GM15510 (cell line): ENCODE measurements around the gene RNPEPL1.

Experiments used
- POLR2A ChIP-seq: IDR thresholded peaks from 3 replicates; pipeline ENCODE4 v1.6.1; 2011; ENCODE audit warnings: borderline replicate concordance; ENCODE audit not compliant: insufficient read length; ENCODE audit errors: extremely low read depth

The RNPEPL1 gene

DNA sequence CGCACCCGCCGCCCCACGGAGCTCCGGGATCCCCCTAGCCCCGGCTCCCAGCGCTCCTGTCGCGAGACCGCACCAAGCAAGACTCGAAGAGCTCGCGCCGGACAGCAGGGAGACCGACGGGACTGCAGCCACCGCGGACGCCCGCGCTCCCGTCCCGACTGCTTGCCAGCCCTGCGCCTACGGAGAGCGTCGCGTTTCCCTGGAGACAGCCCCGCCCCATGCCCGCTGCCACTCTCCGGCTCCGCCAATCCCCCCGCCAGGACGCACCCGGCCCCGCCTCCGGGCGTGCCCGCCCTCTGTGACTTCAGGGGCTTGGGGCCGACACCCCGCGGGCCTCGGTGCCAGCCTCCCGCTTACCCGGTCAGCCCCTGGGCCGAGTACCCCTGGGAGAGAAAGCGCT lies 10.5 kb upstream of the RNPEPL1 start, which contains the start of gene ANKMY1:
Gene ANKMY1, minus strand, starts transcription at position 181 of the 400 bp plus-strand sequence. CDS start 653 bp downstream, outside the sequence.
- no peak for TF ChIP-seq POLR2A

DNA sequence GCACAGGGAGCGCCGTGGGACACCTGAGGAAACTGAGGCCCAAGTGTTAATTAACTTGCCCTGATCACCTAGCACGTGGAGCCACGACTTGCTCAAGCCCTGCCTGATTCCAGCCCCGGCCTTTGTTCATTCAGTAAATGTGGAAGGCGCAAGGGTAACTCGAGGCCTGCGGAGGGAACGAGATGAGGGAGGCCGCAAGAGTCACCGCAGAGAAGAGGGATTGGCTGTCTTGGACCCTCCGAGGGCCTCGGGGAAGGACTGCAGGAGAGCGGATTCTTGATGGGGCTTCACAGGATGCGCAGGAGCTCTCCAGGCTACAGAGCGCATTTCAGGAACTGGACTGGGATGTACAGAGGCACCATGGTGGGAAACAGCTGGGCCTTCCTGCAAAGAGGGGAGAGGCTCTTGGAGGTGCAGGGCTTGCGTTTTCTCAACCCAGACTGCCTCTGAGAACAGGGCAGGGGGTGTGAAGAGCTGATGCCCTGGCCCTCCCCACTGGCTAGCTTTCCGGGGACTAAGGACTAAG lies 10.0 kb upstream of the RNPEPL1 start:
- no peak for TF ChIP-seq POLR2A

DNA sequence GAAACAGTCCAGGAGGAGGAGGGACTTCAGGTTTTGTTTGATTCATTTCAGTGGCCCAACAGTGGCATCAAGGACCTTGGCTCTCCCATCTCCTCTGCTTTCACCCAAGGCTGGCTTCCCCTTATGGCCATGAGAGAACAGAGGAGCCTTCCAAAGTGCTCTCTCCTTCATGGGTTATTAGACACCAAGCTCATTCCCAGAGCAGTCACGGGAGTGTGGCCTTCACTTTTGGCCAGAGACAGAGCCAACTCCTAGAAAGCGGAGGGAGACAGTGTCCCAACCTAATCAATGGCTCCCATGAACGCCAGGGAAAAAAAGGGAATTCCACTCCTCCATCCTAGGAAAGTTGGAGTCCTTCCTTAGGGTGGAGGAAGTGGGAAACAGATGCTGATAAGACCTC lies 9.0 kb upstream of the RNPEPL1 start:
- TF ChIP-seq POLR2A, result no peak

DNA sequence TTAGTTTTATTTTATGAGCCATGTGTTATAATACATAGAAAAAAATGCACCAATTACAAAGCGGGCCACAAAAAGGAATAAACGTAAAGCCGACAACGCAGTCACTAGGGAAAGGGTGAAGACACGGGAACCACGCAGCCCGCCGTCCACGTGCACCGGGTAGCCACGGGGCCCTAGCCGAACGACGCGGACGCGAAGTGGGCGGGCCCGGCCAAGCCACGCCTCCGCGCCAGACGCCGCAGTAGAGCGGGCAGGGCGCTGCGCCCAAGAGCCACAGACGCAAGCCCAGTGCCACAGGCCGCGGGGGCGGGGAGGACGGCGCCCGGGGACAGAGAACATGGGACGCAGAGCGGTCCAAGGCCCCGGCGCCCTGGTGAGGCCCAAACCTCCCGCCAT lies 8.2 kb upstream of the RNPEPL1 start, which contains the start of gene DUSP28:
Gene DUSP28, plus strand, starts transcription at position 274 of the 396 bp plus-strand sequence. CDS start 328 bp downstream, outside the sequence.
- peak; percentile 91 for TF ChIP-seq POLR2A

DNA sequence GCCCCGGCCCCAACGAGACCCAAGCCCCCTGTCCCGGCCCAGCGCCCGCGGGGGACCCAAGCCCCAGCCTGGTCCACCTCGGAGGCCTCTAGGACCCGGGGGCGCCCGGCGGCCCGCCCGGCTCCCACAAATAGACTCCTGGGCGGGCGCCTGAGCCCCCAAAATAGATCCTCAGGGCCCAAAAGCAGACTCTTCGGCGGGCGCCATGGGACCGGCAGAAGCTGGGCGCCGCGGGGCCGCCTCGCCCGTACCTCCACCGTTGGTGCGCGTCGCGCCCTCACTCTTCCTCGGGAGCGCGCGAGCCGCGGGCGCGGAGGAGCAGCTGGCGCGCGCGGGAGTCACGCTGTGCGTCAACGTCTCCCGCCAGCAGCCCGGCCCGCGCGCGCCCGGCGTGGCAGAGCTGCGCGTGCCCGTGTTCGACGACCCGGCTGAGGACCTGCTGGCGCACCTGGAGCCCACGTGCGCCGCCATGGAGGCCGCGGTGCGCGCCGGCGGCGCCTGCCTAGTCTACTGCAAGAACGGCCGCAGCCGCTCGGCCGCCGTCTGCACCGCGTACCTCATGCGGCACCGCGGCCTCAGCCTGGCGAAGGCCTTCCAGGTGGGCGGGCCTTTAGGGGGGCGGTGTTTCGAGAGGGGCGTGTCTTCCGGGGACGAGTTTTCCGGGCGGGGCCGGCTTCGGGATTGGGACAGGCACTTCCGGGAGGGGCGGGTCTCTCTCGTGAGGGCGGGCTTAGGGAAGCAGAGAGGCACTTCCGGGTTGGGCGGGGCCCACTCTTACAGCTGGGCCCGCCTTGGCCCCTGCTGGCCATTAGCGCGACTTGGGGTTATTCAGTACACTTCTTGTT lies 7.6 kb upstream of the RNPEPL1 start:
- peak; percentile 98 for TF ChIP-seq POLR2A

DNA sequence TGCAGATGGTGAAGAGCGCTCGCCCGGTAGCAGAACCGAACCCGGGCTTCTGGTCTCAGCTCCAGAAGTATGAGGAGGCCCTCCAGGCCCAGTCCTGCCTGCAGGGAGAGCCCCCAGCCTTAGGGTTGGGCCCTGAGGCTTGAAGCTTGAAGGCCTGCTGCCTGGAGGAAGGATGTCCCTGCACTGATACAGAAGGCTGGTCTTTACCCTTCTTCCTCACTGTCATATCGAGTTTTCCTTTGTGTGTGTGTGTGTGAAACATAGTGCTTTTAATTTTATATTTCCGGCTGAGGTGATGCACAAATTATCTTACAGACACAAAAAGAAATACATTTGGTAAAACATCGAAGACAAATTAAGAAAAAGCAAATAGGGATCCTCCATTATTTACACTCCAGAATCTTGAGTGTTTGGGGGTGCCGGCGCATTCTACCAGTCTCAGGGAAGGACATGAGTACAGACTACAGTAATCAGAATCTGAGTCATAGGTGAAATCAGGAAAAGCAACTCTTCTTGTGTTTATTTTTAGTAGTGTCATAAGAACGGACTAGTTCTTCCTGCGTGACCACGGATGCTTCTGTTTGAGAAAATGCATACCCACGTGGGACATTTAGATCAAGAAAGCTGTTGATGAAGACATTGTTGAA lies 6.8 kb upstream of the RNPEPL1 start:
- TF ChIP-seq POLR2A, result no peak

DNA sequence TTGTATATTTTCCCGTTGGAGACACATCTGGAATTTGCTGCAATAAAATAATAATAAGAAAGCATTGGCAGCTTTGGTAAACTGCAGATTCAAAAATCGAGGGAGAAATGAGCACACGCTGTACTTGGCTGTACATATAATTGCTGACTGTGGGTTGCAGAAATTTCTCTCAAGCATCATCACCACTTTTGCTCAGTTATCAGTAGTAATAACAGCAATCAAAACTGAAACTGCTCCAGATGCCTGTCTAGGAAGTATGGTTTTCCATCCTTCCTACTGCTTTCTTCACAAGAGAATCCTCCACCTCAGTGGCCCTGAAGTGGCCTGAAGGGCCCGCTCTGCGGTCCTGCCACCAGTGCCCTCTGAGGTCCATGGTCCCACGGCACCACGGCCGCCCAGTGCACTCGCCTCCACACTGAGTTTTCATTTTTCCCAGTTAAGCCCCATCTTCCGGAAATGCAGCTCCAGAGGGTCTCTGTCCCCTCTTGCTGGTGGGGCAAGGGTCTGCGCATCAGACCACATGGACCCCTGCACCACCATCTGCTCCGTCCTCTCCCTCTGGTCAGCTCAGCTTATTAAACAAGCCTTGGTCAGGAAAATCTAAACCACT lies 4.2 kb upstream of the RNPEPL1 start:
- TF ChIP-seq POLR2A, result no peak

DNA sequence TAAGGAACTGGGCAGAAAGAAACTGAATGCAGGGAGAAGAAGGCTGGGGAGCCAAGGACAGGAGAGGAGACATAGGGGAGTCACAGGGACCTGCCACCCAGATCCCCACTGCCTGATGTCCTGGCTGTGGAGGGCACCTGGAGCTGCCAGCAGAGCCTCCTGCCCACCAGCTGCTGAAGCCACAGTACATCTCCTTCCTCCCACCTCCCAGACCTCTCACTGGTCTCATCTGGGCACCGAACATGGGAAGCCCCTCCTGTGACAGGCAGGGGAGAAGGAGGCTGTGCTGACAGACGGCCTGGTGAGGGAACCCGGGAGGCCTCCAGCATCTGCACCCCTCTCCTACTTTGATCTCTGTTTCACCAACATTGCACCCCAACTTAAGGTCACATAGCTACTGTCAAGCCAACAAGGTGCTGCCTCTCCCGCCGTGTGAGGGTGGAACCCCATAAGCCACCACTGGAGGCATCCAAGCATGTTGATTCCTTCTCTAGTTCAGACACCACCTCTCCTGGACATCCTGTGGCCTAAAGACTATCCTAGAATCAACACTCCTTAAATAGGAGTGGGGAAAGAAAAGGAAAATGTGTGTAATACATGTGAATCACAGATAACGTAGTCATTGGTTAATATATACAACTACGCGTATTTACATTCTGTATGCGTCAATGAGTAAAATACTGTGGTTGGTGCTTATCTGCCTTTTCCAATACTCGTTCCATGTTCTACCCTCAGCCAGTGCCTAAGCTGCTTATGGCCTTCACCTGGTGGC lies 3.5 kb upstream of the RNPEPL1 start:
- no peak for TF ChIP-seq POLR2A

DNA sequence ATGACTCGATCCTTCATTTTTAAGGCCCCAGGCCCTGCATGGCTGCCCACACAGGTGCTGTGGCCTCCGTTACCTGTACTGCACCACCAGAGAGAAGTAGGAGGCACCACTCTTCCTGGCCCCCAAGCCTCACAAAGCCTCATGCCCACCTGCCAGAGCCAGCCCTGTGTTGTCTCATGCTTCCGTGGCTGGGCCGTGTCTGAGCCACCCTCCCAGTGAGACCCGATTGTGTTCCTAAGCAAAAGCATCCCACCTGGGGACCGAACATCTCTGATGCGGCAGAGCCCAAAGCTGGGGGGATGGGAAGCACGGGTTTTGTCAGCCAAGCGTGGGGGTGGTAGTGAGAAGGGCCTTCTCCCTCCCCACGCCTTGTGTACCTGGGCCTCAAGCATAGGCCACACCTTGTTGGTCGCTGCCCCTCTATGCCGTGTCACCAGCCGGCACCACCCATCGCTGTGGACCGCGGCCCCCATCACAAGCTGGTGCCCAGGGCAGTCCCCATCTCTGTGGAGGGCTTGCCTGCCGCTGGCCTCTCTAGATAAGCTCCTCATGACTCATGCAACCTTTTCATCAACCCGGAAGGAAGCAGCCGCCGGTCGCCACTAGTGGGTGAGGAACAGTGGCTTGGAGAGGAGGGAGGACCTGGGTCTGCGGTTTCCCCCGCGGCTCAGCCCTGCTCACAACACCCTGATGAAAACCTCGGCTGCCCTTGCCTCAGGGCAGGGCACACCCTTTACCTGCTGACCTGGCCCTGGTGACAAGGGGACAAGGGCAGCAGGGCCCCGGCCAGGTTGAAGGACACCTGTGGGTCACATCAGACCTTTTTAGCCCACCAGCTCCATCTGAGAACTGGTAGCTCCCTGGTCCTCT lies 2.7 kb upstream of the RNPEPL1 start:
- TF ChIP-seq POLR2A, result peak; percentile 75

DNA sequence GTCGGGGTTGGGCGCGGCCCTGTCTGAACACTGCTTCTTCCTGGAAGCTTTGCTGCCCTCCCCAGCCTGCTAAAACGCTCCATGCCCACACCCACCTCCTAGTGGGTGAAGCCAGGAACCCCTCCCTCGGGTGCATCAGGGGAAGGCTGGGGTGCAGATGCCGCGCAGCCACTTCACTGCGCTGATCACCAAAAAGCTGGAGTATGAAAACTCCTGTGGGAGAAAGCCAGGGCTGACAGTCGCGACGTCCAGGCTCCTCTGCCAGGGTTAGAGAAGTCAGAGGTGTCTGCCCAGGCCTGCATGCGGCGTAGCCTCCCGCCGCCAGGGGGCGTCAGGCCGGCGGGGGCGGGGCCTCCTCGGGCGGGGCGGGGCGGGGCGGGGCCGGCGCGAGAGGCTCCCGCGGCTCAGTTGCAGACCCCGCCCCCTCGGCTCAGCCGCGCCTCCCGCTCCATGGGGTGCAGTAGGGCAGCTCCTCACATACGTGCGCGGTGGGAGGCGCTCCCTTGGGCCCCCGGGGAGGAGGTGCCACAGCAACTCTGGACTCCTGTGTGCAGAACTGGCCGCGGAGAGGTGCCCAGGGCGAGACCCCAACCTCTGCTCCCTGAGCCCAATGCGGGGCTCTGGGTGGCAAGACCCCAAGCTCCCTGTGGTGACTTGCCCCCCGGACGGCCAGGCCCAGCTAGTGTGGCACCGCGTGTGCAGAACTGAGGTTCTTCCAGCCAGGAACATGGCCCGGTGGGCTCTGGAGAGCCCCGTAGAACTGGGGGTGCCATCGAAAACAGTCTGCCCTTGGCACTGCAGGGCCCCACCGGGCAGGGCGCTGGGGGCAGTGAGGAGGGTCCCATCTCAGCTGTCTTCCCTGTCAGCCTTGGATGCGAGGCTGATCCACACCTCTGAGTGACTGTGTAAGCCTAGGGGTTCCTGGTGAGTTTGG lies 1.8 kb upstream of the RNPEPL1 start:
- peak; percentile 49 for TF ChIP-seq POLR2A

DNA sequence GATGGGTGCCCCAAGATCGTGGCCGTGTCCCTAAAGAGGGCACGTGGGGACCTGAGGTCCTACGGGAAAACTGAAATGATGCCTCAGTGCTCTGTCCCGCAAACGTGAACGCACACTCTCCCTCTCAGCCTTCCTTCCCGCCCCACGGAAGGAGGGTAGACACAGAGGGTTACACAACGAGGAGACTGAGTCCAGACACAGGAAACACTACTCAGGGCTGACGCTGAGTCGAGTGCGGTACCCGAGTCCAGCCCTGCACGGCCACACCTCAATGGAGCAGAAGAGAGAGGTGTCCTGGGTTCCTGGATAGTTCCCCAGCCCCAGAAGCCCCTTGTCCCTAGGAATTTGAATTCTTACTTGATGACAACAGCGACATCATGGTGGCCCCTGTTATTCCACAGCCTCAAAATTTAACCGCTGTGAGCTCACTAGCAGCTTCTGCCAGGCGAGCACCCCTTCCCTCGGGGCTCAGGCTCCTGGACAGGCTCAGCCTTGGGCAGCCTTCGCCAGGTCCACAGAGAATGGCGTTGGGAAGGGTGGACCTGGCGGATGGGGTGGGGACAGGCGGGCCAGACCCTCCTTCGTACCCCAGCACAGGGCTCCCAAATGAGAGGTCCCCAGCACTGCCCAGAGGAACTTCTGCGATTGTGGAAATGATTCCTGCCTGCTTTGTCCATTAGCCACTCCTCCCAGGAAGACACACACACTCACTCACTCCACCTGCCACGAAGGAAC lies 980 bp upstream of the RNPEPL1 start:
- TF ChIP-seq POLR2A, result no peak
